Measurements from ENCODE around the gene FAM83E.
"Not testable (repeated sequence)": the region's sequence is repeated elsewhere in the genome, so short reads cannot be mapped to it uniquely, and the experiment has no call there.

FAM83E gene

GRCh38 chr19:48642862-48643261, 28.0 kb upstream of the FAM83E start:
- DNase-seq (ENCODE audit: low read depth, low spot score): no peak
- H3K27ac ChIP-seq: no peak overlapping the region

GRCh38 chr19:48641850-48642249, 27.0 kb upstream of the FAM83E start:
- H3K27ac ChIP-seq: no peak overlapping the region
- DNase-seq (ENCODE audit: low read depth, low spot score): no peak

- no peak overlapping the region for H3K27ac ChIP-seq
- DNase-seq (ENCODE audit: low read depth, low spot score): no peak
These were observed 24.9 kb upstream of the FAM83E start for GRCh38 chr19:48639483-48640375.

GRCh38 chr19:48638831-48639381, 24.0 kb upstream of the FAM83E start:
- DNase-seq (ENCODE audit: low read depth, low spot score): no peak
- no peak overlapping the region for H3K27ac ChIP-seq

GRCh38 chr19:48637948-48638830, 23.3 kb upstream of the FAM83E start:
- peak overlapping the region; percentile 91 for H3K27ac ChIP-seq
- DNase-seq (ENCODE audit: low read depth, low spot score): peak; percentile 82

GRCh38 chr19:48637449-48637947, 22.6 kb upstream of the FAM83E start:
- DNase-seq (ENCODE audit: low read depth, low spot score): peak; percentile 90
- peak overlapping the region; percentile 91 for H3K27ac ChIP-seq

- peak within 1 kb of the TSS; percentile 91 for H3K27ac ChIP-seq
- DNase-seq (ENCODE audit: low read depth, low spot score): no peak
These were observed 22.1 kb upstream of the FAM83E start, which contains the start of gene DBP for GRCh38 chr19:48636859-48637448. TSS of gene DBP (minus strand) at chr19:48637379. CDS start at chr19:48636994, 385 bp downstream.

GRCh38 chr19:48635966-48636858, 21.3 kb upstream of the FAM83E start:
- DNase-seq (ENCODE audit: low read depth, low spot score): no peak
- peak overlapping the region; percentile 91 for H3K27ac ChIP-seq

- peak overlapping the region; percentile 91 for H3K27ac ChIP-seq
- DNase-seq (ENCODE audit: low read depth, low spot score): no peak
These were observed 20.5 kb upstream of the FAM83E start for GRCh38 chr19:48635263-48635965.

GRCh38 chr19:48634424-48635262, 19.8 kb upstream of the FAM83E start:
- H3K27ac ChIP-seq: peak overlapping the region; percentile 91
- peak; percentile 84 for DNase-seq (ENCODE audit: low read depth, low spot score)

- peak overlapping the region; percentile 91 for H3K27ac ChIP-seq
- no peak for DNase-seq (ENCODE audit: low read depth, low spot score)
These were observed 19.1 kb upstream of the FAM83E start for GRCh38 chr19:48634036-48634342.

- peak overlapping the region; percentile 91 for H3K27ac ChIP-seq
- no peak for DNase-seq (ENCODE audit: low read depth, low spot score)
These were observed 18.5 kb upstream of the FAM83E start for GRCh38 chr19:48633148-48634035.

- H3K27ac ChIP-seq: peak overlapping the region; percentile 91
- DNase-seq (ENCODE audit: low read depth, low spot score): no peak
These were observed 17.8 kb upstream of the FAM83E start for GRCh38 chr19:48632692-48633147.

- DNase-seq (ENCODE audit: low read depth, low spot score): not testable (repeated sequence)
- H3K27ac ChIP-seq: peak overlapping the region; percentile 91
These were observed 17.4 kb upstream of the FAM83E start for GRCh38 chr19:48632286-48632685.

GRCh38 chr19:48631225-48631624, 16.3 kb upstream of the FAM83E start:
- no peak for DNase-seq (ENCODE audit: low read depth, low spot score)
- H3K27ac ChIP-seq: no peak overlapping the region

- H3K27ac ChIP-seq: no peak overlapping the region
- no peak for DNase-seq (ENCODE audit: low read depth, low spot score)
These were observed 15.6 kb upstream of the FAM83E start for GRCh38 chr19:48630296-48631063.

Measured in epithelial cell of prostate (primary cell).